Activated CD4-positive, alpha-beta T cell treated with anti-CD3 and anti-CD28 coated beads for 36 hours (primary cell): ENCODE data around the gene NUP98. TPM values are rescaled to one million over a fixed set of nuclear protein-coding genes. Genes with fewer than 3 reads are reported as not detected.
"Not testable (repeated sequence)": the region's sequence is repeated elsewhere in the genome, so short reads cannot be mapped to it uniquely, and the experiment has no call there.

Experiments
- ATAC-seq: fragments of 200-7000 bp; cut with Tn5 transposase; one replicate; pipeline ENCODE4 v1.10.0; 2021; ENCODE audit warnings: mild to moderate bottlenecking, moderate library complexity
- CTCF ChIA-PET: fragments of 350-600 bp; sonication (Branson Sonifier 250); formaldehyde crosslinking; loops from one replicate; lab custom pipeline; 2021; ENCODE audit warnings: antibody characterized with exemption; lab: Charles Lee
- POLR2A ChIA-PET: fragments of 350-600 bp; sonication (Branson Sonifier 250); formaldehyde crosslinking; loops from one replicate; lab custom pipeline; 2021; ENCODE audit warnings: antibody characterized with exemption, inconsistent platforms; lab: Charles Lee
- DNase-seq: peaks from one replicate; pipeline ENCODE4 v3.0.0-alpha.2; 2020
- H3K27ac Mint-ChIP-seq: one replicate; pipeline ENCODE4 v1.8.0; 2021; ENCODE audit warnings: mixed read lengths
- H3K27me3 Mint-ChIP-seq: one replicate; pipeline ENCODE4 v1.8.0; 2021; ENCODE audit warnings: mixed read lengths
- H3K36me3 Mint-ChIP-seq: one replicate; pipeline ENCODE4 v1.8.0; 2021; ENCODE audit warnings: low read depth, mixed read lengths
- H3K4me1 Mint-ChIP-seq: one replicate; pipeline ENCODE4 v1.8.0; 2021; ENCODE audit warnings: mixed read lengths
- H3K4me3 Mint-ChIP-seq: one replicate; pipeline ENCODE4 v1.8.0; 2021; ENCODE audit warnings: mild to moderate bottlenecking, moderate library complexity, mixed read lengths
- H3K9me3 Mint-ChIP-seq: one replicate; pipeline ENCODE4 v1.8.0; 2021; ENCODE audit warnings: low read depth, mixed read lengths
- intact Hi-C, 2 experiments: fragments of 100-400 bp; cut with DNase I in 1 of 2; cut with micrococcal nuclease in 1 of 2; formaldehyde crosslinking; loops; one replicate each; pipeline versions ENCODE4 v1.14.2 to v1.15.1; 2022 to 2024; cut with DNase I, micrococcal nuclease
- total RNA-seq, 2 experiments: library from RNA; stranded (reverse); gene quantifications; one replicate each; pipeline ENCODE4 v1.2.3, GENCODE V29; 2021

The NUP98 gene
- total RNA-seq, 2 experiments from 2014 or later: 96.0 to 134 TPM

GRCh38 chr11:3657331-3657730 is 140.0 kb downstream of the NUP98 start:
- H3K4me1 Mint-ChIP-seq, CTCF ChIA-PET, H3K4me3 Mint-ChIP-seq, H3K27ac Mint-ChIP-seq, H3K27me3 Mint-ChIP-seq, ATAC-seq, H3K9me3 Mint-ChIP-seq, DNase-seq, intact Hi-C loops, POLR2A ChIA-PET, H3K36me3 Mint-ChIP-seq: not testable (repeated sequence)

GRCh38 chr11:3655547-3655946 is 141.8 kb downstream of the NUP98 start:
- no peak for DNase-seq
- CTCF ChIA-PET: no interaction called here

DNA sequence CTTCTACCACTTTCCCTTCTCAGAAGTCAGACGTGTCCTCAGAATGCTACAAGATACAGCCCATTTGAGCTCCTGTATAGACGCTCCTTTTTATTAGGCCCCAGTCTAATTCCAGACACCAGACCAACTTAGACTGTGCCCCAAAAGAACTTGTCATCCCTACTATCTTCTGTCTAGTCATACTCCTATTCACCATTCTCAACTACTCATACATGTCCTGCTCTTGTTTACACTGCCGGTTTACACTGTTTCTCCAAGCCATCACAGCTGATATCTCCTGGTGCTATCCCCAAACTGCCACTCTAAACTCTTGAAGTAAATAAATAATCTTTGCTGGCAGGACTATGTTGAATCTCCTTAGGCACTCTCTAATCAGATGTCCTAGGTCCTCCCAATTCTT is 144.8 kb downstream of the NUP98 start:
- intact Hi-C loops, ATAC-seq, POLR2A ChIA-PET, H3K27ac Mint-ChIP-seq, H3K36me3 Mint-ChIP-seq, H3K4me3 Mint-ChIP-seq, H3K4me1 Mint-ChIP-seq, DNase-seq, H3K9me3 Mint-ChIP-seq, CTCF ChIA-PET: not testable (repeated sequence)
- H3K27me3 Mint-ChIP-seq: peaks cover 14% of the 10 kb centered on the region

More at GRCh38 chr11:3655547-3655946, 141.8 kb downstream of the NUP98 start:
- peaks cover 5% of the 10 kb centered on the region for H3K27me3 Mint-ChIP-seq
- no peaks in the 10 kb centered on the region for H3K36me3 Mint-ChIP-seq
- H3K4me3 Mint-ChIP-seq: no peak overlapping the region
- intact Hi-C loops: no loop called here
- H3K9me3 Mint-ChIP-seq: no peaks in the 10 kb centered on the region
- POLR2A ChIA-PET: no interaction called here
- no peaks in the 10 kb centered on the region for H3K4me1 Mint-ChIP-seq
- ATAC-seq: no peak
- no peak overlapping the region for H3K27ac Mint-ChIP-seq

GRCh38 chr11:3649374-3649773 is 148.0 kb downstream of the NUP98 start:
- CTCF ChIA-PET, DNase-seq, H3K9me3 Mint-ChIP-seq, H3K4me3 Mint-ChIP-seq, ATAC-seq, H3K4me1 Mint-ChIP-seq, intact Hi-C loops, H3K36me3 Mint-ChIP-seq, H3K27ac Mint-ChIP-seq, POLR2A ChIA-PET: not testable (repeated sequence)
- peaks cover 23% of the 10 kb centered on the region for H3K27me3 Mint-ChIP-seq

- intact Hi-C loops, H3K4me3 Mint-ChIP-seq, H3K4me1 Mint-ChIP-seq, ATAC-seq, H3K9me3 Mint-ChIP-seq, POLR2A ChIA-PET, DNase-seq, H3K36me3 Mint-ChIP-seq, H3K27ac Mint-ChIP-seq, CTCF ChIA-PET: not testable (repeated sequence)
- H3K27me3 Mint-ChIP-seq: peaks cover 26% of the 10 kb centered on the region
These were observed 148.5 kb downstream of the NUP98 start for GRCh38 chr11:3648843-3649242.

- DNase-seq: no peak
- Mint-ChIP-seq H3K27me3 (peaks cover 34% of the 10 kb centered on the region), H3K27ac (no peak overlapping the region), H3K4me3 (no peak overlapping the region), H3K36me3 (no peaks in the 10 kb centered on the region), H3K9me3 (no peaks in the 10 kb centered on the region), H3K4me1 (peaks cover 6% of the 10 kb centered on the region)
- ChIA-PET POLR2A (no interaction called here), CTCF (no interaction called here)
- intact Hi-C loops: no loop called here
- no peak for ATAC-seq
These were observed 151.8 kb downstream of the NUP98 start for GRCh38 chr11:3645552-3645951.

- peaks cover 6% of the 10 kb centered on the region for H3K4me1 Mint-ChIP-seq
- no peak within 1 kb of the TSS for H3K4me3 Mint-ChIP-seq
- no peak within 1 kb of the TSS for H3K27ac Mint-ChIP-seq
- ATAC-seq (no peak), DNase-seq (no peak)
- peaks cover 34% of the 10 kb centered on the region for H3K27me3 Mint-ChIP-seq
- ChIA-PET CTCF (no interaction called here), POLR2A (no interaction called here)
- no peaks in the 10 kb centered on the region for H3K9me3 Mint-ChIP-seq
- intact Hi-C loops: no loop called here
- no peaks in the 10 kb centered on the region for H3K36me3 Mint-ChIP-seq
These were observed 152.5 kb downstream of the NUP98 start, which contains the start of gene ART1 for GRCh38 chr11:3644817-3645235. ART1 (plus strand) TSS chr11:3645128; CDS start chr11:3659214, 14,086 bp downstream.

- ATAC-seq, CTCF ChIA-PET, H3K4me3 Mint-ChIP-seq, H3K9me3 Mint-ChIP-seq, H3K4me1 Mint-ChIP-seq, POLR2A ChIA-PET, H3K27ac Mint-ChIP-seq, DNase-seq, H3K36me3 Mint-ChIP-seq: not testable (repeated sequence)
- intact Hi-C loops: loop anchor here in 1 of 2 experiments (2.0 kb wide), 1 partner anchor 166 kb away; the partner anchor contains the start of gene PGAP2
- H3K27me3 Mint-ChIP-seq: peaks cover 24% of the 10 kb centered on the region
These were observed 154.2 kb downstream of the NUP98 start for GRCh38 chr11:3643102-3643546.

DNA sequence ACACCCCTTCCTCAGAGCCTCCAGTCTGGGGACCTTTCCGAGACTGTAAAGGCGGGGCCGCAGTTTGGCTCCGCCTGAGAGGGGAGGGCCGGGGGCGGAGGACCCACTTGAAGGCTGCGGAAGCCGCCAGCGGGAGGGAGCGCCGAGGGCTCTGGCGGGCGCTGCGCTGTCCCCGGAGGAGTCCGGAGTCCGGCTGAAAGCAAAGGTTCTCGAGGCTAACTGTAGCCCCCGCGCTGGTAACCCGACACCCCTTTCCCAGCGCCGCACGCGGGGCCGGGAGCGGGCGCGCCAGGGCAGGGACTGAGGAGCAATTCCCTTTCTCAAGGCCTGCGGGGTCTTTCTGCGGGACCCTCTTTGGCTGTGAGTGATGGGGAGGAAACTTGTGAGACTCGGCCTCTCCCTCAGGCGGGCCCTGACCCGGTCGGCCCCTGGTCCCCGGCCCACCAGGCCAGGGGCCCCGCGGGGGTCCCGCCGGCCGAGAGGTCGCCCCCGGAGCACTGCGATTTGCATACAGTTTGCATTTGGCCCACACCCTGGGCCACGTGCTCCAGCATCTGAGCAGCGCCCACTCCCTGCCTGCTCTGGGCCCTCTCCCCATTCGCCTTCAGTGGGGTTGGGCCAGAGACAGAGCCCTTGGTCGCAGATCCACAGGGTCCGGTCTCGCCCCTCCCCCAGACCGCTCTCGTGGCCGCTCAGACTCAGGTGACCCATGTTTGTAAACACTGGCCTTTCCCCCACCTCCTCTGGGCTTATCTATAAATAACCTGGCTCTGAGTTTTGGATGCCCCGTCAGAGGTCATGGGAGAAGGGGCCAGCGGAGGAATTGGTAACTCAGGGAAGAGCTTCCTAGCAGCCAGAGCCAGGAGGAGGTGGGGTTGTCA is 155.0 kb downstream of the NUP98 start:
- intact Hi-C loops: loop anchor here in 1 of 2 experiments (2.0 kb wide), 1 partner anchor 166 kb away; the partner anchor contains the start of gene PGAP2
- H3K27ac Mint-ChIP-seq: no peak overlapping the region
- no peaks in the 10 kb centered on the region for H3K36me3 Mint-ChIP-seq
- no peaks in the 10 kb centered on the region for H3K9me3 Mint-ChIP-seq
- H3K4me3 Mint-ChIP-seq: peak overlapping the region; percentile 60
- peaks cover 6% of the 10 kb centered on the region for H3K4me1 Mint-ChIP-seq
- peak; percentile 99 for ATAC-seq
- peak; percentile 82 for DNase-seq
- CTCF ChIA-PET: no interaction called here
- POLR2A ChIA-PET: no interaction called here
- H3K27me3 Mint-ChIP-seq: peaks cover 22% of the 10 kb centered on the region

DNA sequence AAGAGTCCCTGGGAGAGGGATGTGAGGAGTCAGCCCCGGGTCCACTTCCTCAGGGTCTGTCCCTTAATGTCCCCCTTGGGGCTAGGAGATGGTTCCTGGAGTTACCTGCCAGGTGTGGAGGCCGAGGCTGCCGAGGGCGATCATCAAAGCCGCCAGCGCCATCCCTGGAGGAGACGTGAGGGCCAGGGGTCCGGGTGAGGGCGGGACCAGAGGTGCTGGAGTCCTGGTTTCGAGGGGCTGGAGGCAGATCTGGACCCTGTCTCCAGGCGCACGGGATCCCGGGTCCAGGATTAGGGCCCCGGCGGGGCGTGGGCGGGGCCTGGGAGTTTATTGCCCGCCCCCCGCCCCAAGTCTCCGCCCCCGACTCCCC is 155.7 kb downstream of the NUP98 start, which contains the start of gene ART5:
Gene ART5 (minus strand): TSS at position 292 of the 370 bp plus-strand sequence. CDS start 130 bp downstream, at position 162.
- ATAC-seq: no peak
- intact Hi-C loops: loop anchor here in 1 of 2 experiments (2.0 kb wide), 1 partner anchor 167 kb away; the partner anchor contains the start of gene PGAP2
- H3K27me3 Mint-ChIP-seq: peaks cover 22% of the 10 kb centered on the region
- no peaks in the 10 kb centered on the region for H3K9me3 Mint-ChIP-seq
- no peak within 1 kb of the TSS for H3K27ac Mint-ChIP-seq
- peak within 1 kb of the TSS; percentile 60 for H3K4me3 Mint-ChIP-seq
- no peak for DNase-seq
- POLR2A ChIA-PET: no interaction called here
- no peaks in the 10 kb centered on the region for H3K36me3 Mint-ChIP-seq
- peaks cover 6% of the 10 kb centered on the region for H3K4me1 Mint-ChIP-seq
- CTCF ChIA-PET: no interaction called here

GRCh38 chr11:3641191-3641590 is 156.2 kb downstream of the NUP98 start:
- intact Hi-C loops: no loop called here
- Mint-ChIP-seq H3K9me3 (no peaks in the 10 kb centered on the region), H3K4me1 (peaks cover 6% of the 10 kb centered on the region), H3K36me3 (no peaks in the 10 kb centered on the region), H3K4me3 (peak overlapping the region; percentile 43), H3K27me3 (peaks cover 22% of the 10 kb centered on the region), H3K27ac (no peak overlapping the region)
- CTCF ChIA-PET: no interaction called here
- DNase-seq (no peak), ATAC-seq (no peak)
- POLR2A ChIA-PET: interaction anchor here (0.6 kb wide), 1 partner anchor 16 kb away, joined by 3 read pairs; no protein-coding TSS in a partner anchor

DNA sequence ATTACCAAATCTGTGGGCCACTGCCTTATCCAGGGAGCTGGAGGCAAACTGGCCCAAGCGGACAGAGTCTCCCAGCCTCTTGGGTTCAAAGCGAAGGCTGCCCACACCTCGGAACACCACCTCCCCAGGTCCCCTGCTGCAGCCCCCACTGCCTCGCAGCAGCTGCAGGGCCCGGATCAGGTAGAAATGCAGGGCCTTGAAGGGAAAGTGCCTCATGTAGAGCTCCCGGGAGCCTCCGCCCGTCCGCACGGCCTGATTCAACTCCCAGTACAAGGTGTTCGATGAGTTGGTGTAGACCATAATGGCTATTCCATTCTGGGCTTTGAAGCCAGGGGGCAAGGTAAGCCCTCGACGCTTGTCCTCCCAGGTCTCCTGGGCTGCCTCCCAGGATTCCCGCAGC is 157.5 kb downstream of the NUP98 start:
- CTCF ChIA-PET: no interaction called here
- POLR2A ChIA-PET: no interaction called here

More for the DNA sequence above, 157.5 kb downstream of the NUP98 start:
- no peaks in the 10 kb centered on the region for H3K9me3 Mint-ChIP-seq
- peaks cover 6% of the 10 kb centered on the region for H3K4me1 Mint-ChIP-seq
- no peaks in the 10 kb centered on the region for H3K36me3 Mint-ChIP-seq
- peaks cover 18% of the 10 kb centered on the region for H3K27me3 Mint-ChIP-seq
- no peak overlapping the region for H3K27ac Mint-ChIP-seq
- intact Hi-C loops: no loop called here
- ATAC-seq (no peak), DNase-seq (no peak)
- no peak overlapping the region for H3K4me3 Mint-ChIP-seq
